ENCODE results near the gene PNPLA5.

DNA sequence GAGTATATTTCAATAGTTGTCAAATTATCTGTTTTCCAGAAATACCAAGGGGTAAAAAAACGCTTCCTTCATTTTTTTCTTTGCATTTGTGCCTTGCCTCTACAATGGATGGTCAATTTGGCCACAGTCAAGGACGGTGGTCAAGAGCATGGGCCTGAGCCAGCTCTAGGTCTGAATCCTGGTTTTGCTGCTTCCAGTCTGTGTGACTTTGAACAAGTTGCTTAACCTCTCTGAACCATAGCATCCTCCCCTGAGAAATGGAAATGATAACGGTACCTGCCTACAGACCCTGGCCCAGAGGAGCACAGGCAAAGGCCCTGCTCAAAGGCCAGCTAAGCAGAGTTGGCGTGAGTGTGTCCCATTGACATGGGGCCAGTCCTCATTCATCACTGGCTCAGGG lies 3.1 kb downstream of the PNPLA5 start:
- no peak for TF ChIP-seq ARNT (IDR thresholded peaks at IDR 0.05)
- no peak for TF ChIP-seq CTBP1 (IDR thresholded peaks at IDR 0.05; ENCODE audit: borderline replicate concordance)
- no peak for TF ChIP-seq HDGF (IDR thresholded peaks at IDR 0.05; ENCODE audit: borderline replicate concordance)
- TF ChIP-seq SP1 (IDR thresholded peaks at IDR 0.05) = no peak
- TF ChIP-seq SUZ12 (IDR thresholded peaks at IDR 0.05) = no peak
- no peak for TF ChIP-seq L3MBTL2 (conservative IDR thresholded peaks at IDR 0.05)
- no peak for TF ChIP-seq FOXM1 (IDR thresholded peaks at IDR 0.05; ENCODE audit: borderline replicate concordance)
- TF ChIP-seq BHLHE40 (IDR thresholded peaks at IDR 0.05; ENCODE audit: borderline replicate concordance) = no peak
